Mesenchymal stem cell (in vitro differentiated cells and primary cell): ENCODE results near the gene TMEFF2.

Experiments used
- DNase-seq: peaks from one replicate; pipeline ENCODE4 v3.0.0-alpha.2; 2013
- H2AFZ ChIP-seq: one replicate; pipeline ENCODE4 v1.6.1; 2013; ENCODE audit warnings: low read depth, mild to moderate bottlenecking, control low read depth, inconsistent platforms, low read length, moderate library complexity
- H2AK5ac ChIP-seq: 2 replicates; pipeline ENCODE4 v1.6.1; 2013; ENCODE audit warnings: low read length, moderate library complexity, mild to moderate bottlenecking, inconsistent platforms; ENCODE audit not compliant: severe bottlenecking
- H2BK120ac ChIP-seq: one replicate; pipeline ENCODE4 v1.6.1; 2013; ENCODE audit warnings: low read depth, mild to moderate bottlenecking, inconsistent platforms, low read length, moderate library complexity
- H2BK12ac ChIP-seq, 2 experiments: one replicate each; pipeline ENCODE4 v1.6.1; 2013; ENCODE audit warnings: inconsistent platforms in 2 of 2, low read length in 2 of 2, mild to moderate bottlenecking in 2 of 2, moderate library complexity in 2 of 2, control low read depth in 1 of 2
- H2BK15ac ChIP-seq: one replicate; pipeline ENCODE4 v1.6.1; 2013; ENCODE audit warnings: mild to moderate bottlenecking, low read depth, inconsistent platforms; ENCODE audit not compliant: poor library complexity, severe bottlenecking
- H2BK5ac ChIP-seq: 2 replicates; pipeline ENCODE4 v1.6.1; 2013; ENCODE audit warnings: low read depth, mild to moderate bottlenecking, low read length, control low read depth, inconsistent platforms; ENCODE audit not compliant: poor library complexity, severe bottlenecking
- H3K14ac ChIP-seq, 2 experiments: one replicate each; pipeline ENCODE4 v1.6.1; 2013; ENCODE audit warnings: inconsistent platforms in 2 of 2, low read length in 2 of 2, control low read depth in 1 of 2, mild to moderate bottlenecking in 1 of 2, moderate library complexity in 1 of 2
- H3K18ac ChIP-seq, 2 experiments: one replicate each; pipeline ENCODE4 v1.6.1; 2013; ENCODE audit warnings: inconsistent platforms in 2 of 2, low read length in 2 of 2, control low read depth in 1 of 2, low read depth in 1 of 2, mild to moderate bottlenecking in 1 of 2
- H3K23ac ChIP-seq, 2 experiments: one replicate each; pipeline ENCODE4 v1.6.1; 2013; ENCODE audit warnings: inconsistent platforms in 2 of 2, low read length in 2 of 2, mild to moderate bottlenecking in 2 of 2, moderate library complexity in 2 of 2, control low read depth in 1 of 2
- H3K27ac ChIP-seq: 2 replicates; pipeline ENCODE4 v1.5.1; 2013; ENCODE audit warnings: mild to moderate bottlenecking, moderate library complexity, low read length, control low read depth, inconsistent platforms; ENCODE audit not compliant: poor library complexity, severe bottlenecking
- H3K27me3 ChIP-seq, 2 experiments: 2 replicates each; pipeline versions ENCODE4 v1.6.1 to v1.7.0; 2013; ENCODE audit warnings: low read length in 2 of 2, mild to moderate bottlenecking in 2 of 2, moderate library complexity in 2 of 2, control low read depth in 1 of 2, inconsistent platforms in 1 of 2; ENCODE audit not compliant: control insufficient read depth in 1 of 2, insufficient read depth in 1 of 2
- H3K36me3 ChIP-seq, 2 experiments: 2 replicates each; pipeline versions ENCODE4 v1.6.1 to v1.7.0; 2013; ENCODE audit warnings: low read length in 2 of 2, control low read depth in 1 of 2, inconsistent platforms in 1 of 2, low read depth in 1 of 2, mild to moderate bottlenecking in 1 of 2; ENCODE audit not compliant: insufficient read depth in 2 of 2, control insufficient read depth in 1 of 2
- H3K4ac ChIP-seq, 2 experiments: one replicate each; pipeline ENCODE4 v1.6.1; 2013; ENCODE audit warnings: inconsistent platforms in 2 of 2, low read length in 2 of 2, mild to moderate bottlenecking in 2 of 2, moderate library complexity in 2 of 2, control low read depth in 1 of 2, low read depth in 1 of 2
- H3K4me1 ChIP-seq: 2 replicates; pipeline ENCODE4 v1.6.1; 2013; ENCODE audit warnings: low read depth, low read length, control low read depth; ENCODE audit not compliant: control insufficient read depth, insufficient read depth
- H3K4me2 ChIP-seq: 2 replicates; pipeline ENCODE4 v1.6.1; 2013; ENCODE audit warnings: low read length, mild to moderate bottlenecking, inconsistent platforms; ENCODE audit not compliant: poor library complexity, severe bottlenecking
- H3K4me3 ChIP-seq, 2 experiments: 2 replicates each; pipeline versions ENCODE4 v1.5.1 to v1.7.0; 2013; ENCODE audit warnings: low read length in 2 of 2, mild to moderate bottlenecking in 2 of 2, control low read depth in 1 of 2, low read depth in 1 of 2; ENCODE audit not compliant: insufficient read depth in 1 of 2
- H3K79me1 ChIP-seq: replicated peaks from 2 replicates; pipeline ENCODE4 v1.6.1; 2013; ENCODE audit warnings: mild to moderate bottlenecking, control low read depth, low read length, inconsistent platforms; ENCODE audit not compliant: poor library complexity, severe bottlenecking
- H3K9ac ChIP-seq: 2 replicates; pipeline ENCODE4 v1.7.0; 2013; ENCODE audit warnings: mild to moderate bottlenecking, low read length, moderate library complexity
- H3K9me3 ChIP-seq: 2 replicates; pipeline ENCODE4 v1.7.0; 2013; ENCODE audit warnings: mild to moderate bottlenecking, low read length; ENCODE audit not compliant: control insufficient read depth
- H4K8ac ChIP-seq: one replicate; pipeline ENCODE4 v1.6.1; 2013; ENCODE audit warnings: inconsistent platforms, mild to moderate bottlenecking, low read length, moderate library complexity
- H4K91ac ChIP-seq: one replicate; pipeline ENCODE4 v1.6.1; 2013; ENCODE audit warnings: mild to moderate bottlenecking, low read length, inconsistent platforms
- WGBS: methylation state at CpG from one replicate; pipeline ENCODE4 v1.1.7; 2013; ENCODE audit warnings: mixed read lengths; 5-methylcytosine and 5-hydroxymethylcytosine counted together

The TMEFF2 gene

DNA sequence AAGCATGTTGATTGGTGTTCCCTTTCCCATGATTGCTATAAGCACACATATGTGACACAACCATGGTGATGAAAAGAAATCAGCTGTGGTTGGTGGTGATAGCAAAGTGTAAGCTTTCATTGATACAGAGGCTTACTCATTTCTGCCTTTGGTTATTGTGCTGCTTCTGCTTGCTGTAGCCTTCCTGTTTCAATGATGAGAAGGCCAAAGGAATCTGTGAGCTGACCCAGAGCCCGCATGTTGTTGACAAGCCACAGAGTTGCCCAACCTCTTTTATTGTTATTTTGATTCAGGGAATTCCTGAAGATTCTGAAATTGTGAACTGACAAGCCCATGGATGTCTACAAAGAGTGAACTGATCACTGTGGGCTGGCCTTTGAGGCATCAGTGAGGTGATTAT is 164.4 kb downstream of the TMEFF2 start:
- Histone ChIP-seq H2BK12ac (no peak overlapping the region), H2BK120ac (no peak overlapping the region), H3K9me3 (no peaks in the 10 kb centered on the region), H3K14ac (no peak overlapping the region), H2AK5ac (no peak overlapping the region), H3K9ac (no peak overlapping the region), H3K4ac (no peak overlapping the region), H4K8ac (no peak overlapping the region), H3K18ac (no peak overlapping the region), H3K27ac (no peak overlapping the region), H3K4me1 (no peaks in the 10 kb centered on the region), H2BK5ac (no peak overlapping the region), H4K91ac (no peak overlapping the region), H3K27me3 (no peaks in the 10 kb centered on the region), H3K36me3 (no peaks in the 10 kb centered on the region), H3K4me3 (no peak overlapping the region), H3K79me1 (no peaks in the 10 kb centered on the region), H3K4me2 (no peak overlapping the region), H2AFZ (no peak overlapping the region), H2BK15ac (no peak overlapping the region), H3K23ac (no peak overlapping the region)
- 79% methylated on average over 1 of the region's 1 CpG for WGBS
- DNase-seq, result peak; percentile 7

GRCh38 chr2:192029089-192029488 is 165.6 kb downstream of the TMEFF2 start:
- Histone ChIP-seq H3K14ac (no peak overlapping the region), H3K79me1 (no peaks in the 10 kb centered on the region), H4K8ac (no peak overlapping the region), H2AK5ac (no peak overlapping the region), H3K27me3 (no peaks in the 10 kb centered on the region), H3K4ac (no peak overlapping the region), H3K4me3 (no peak overlapping the region), H3K9me3 (no peaks in the 10 kb centered on the region), H3K4me1 (no peaks in the 10 kb centered on the region), H2BK120ac (no peak overlapping the region), H3K4me2 (no peak overlapping the region), H2BK5ac (no peak overlapping the region), H2BK15ac (no peak overlapping the region), H3K36me3 (no peaks in the 10 kb centered on the region), H3K23ac (no peak overlapping the region), H2BK12ac (no peak overlapping the region), H2AFZ (no peak overlapping the region), H3K9ac (no peak overlapping the region), H3K18ac (no peak overlapping the region), H4K91ac (no peak overlapping the region), H3K27ac (no peak overlapping the region)
- 83% methylated on average over 1 of the region's 2 CpGs for WGBS
- DNase-seq, result peak; percentile 16

DNA sequence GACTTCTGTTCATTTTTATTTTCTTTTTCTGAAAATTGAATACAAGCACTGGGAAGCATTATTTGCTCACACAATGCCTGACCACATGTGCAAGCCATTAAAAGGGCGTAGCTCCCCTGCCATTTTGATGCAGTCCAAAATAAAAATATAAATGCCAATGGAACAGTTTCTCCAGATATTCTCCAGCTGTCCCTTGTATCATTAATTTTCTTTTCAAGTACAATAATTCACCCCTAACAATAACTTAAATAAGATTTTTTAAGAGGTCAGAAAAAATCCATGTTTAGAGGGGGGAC is 168.0 kb downstream of the TMEFF2 start:
- Histone ChIP-seq H3K18ac (no peak overlapping the region), H3K27ac (no peak overlapping the region), H3K36me3 (no peaks in the 10 kb centered on the region), H2BK15ac (no peak overlapping the region), H3K9ac (no peak overlapping the region), H3K9me3 (no peaks in the 10 kb centered on the region), H3K79me1 (no peaks in the 10 kb centered on the region), H3K4me1 (no peaks in the 10 kb centered on the region), H4K8ac (no peak overlapping the region), H2AFZ (no peak overlapping the region), H3K4me3 (no peak overlapping the region), H3K4me2 (no peak overlapping the region), H3K27me3 (no peaks in the 10 kb centered on the region), H3K14ac (no peak overlapping the region), H2BK5ac (no peak overlapping the region), H2AK5ac (no peak overlapping the region), H2BK12ac (no peak overlapping the region), H4K91ac (no peak overlapping the region), H3K23ac (no peak overlapping the region), H2BK120ac (no peak overlapping the region), H3K4ac (no peak overlapping the region)
- 85% methylated on average over 1 of the region's 1 CpG for WGBS
- no peak for DNase-seq

DNA sequence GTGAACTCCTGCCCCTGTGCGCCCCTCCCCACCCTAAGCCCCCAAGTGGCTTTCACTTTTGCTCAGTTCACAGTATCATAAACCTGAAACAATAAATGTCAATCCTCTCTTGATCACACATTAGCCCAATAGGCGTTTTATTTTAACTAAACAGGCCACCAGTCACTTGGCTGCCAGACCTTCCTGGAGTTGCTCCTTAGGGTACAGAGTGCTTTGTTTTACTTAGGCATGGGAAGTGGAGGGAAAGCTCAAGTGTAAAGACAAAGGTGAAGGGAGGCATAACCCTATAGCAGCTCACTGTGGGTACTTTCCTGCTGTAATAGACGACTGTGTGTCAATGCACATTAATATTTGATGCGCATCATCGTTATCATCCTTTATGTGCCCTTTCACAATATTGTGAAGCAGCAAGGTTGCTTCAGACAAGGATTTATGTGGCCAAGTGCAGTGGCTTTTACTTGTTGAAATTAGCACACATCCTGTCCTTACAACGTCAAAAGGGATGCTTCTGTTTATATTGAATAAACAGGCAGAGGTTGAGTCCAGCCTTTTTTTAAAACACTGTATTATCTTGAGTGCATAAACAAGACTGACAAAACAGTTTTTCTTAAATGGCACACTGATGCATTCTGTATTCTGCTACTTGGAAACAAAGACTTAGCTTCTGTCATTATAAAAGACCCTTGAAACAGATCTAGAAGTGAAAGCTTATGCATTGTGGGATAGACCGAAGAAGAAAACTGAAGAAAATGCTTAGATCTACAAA is 168.5 kb downstream of the TMEFF2 start:
- Histone ChIP-seq H4K91ac (no peak overlapping the region), H3K27ac (no peak overlapping the region), H4K8ac (peak overlapping the region; percentile 67), H2BK120ac (peak overlapping the region; percentile 27), H3K79me1 (no peaks in the 10 kb centered on the region), H2BK5ac (no peak overlapping the region), H3K23ac (peak overlapping the region in 1 of 2 experiments; percentile 20), H3K9me3 (no peaks in the 10 kb centered on the region), H3K4me3 (no peak overlapping the region), H2BK15ac (no peak overlapping the region), H2AK5ac (no peak overlapping the region), H3K9ac (no peak overlapping the region), H3K18ac (peak overlapping the region; percentile 64), H2BK12ac (peak overlapping the region in 1 of 2 experiments; percentile 86), H3K4me2 (no peak overlapping the region), H2AFZ (no peak overlapping the region), H3K36me3 (no peaks in the 10 kb centered on the region), H3K27me3 (no peaks in the 10 kb centered on the region), H3K14ac (no peak overlapping the region), H3K4me1 (no peaks in the 10 kb centered on the region), H3K4ac (no peak overlapping the region)
- WGBS, result 58% methylated on average over 5 of the region's 7 CpGs
- DNase-seq, result peak; percentile 90
